Mesothelial cell of epicardium (in vitro differentiated cells): ENCODE results near the gene ENTPD6. TPM values are rescaled to one million over a fixed set of nuclear protein-coding genes. Genes with fewer than 3 reads are reported as not detected.
A peak's percentile ranks its signal among the peaks of the same experiment; 100 is the strongest.

ENCODE experiments used
- DNase-seq, 2 experiments: peaks; one replicate each; pipeline ENCODE4 v3.0.0; 2021; ENCODE audit warnings: low spot score in 2 of 2; ENCODE audit not compliant: unreplicated experiment in 2 of 2
- H3K27ac Mint-ChIP-seq: 2 replicates; pipeline ENCODE4 v1.8.0; 2021; ENCODE audit warnings: mixed read lengths
- H3K27me3 Mint-ChIP-seq: 2 replicates; pipeline ENCODE4 v1.8.0; 2021; ENCODE audit warnings: low read depth, mixed read lengths
- H3K36me3 Mint-ChIP-seq: 2 replicates; pipeline ENCODE4 v1.8.0; 2021; ENCODE audit warnings: mixed read lengths
- H3K4me1 Mint-ChIP-seq: 2 replicates; pipeline ENCODE4 v1.8.0; 2021; ENCODE audit warnings: mixed read lengths
- H3K4me3 Mint-ChIP-seq: 2 replicates; pipeline ENCODE4 v1.8.0; 2021; ENCODE audit warnings: mild to moderate bottlenecking, moderate library complexity, mixed read lengths
- H3K9me3 Mint-ChIP-seq: 2 replicates; pipeline ENCODE4 v1.8.0; 2021; ENCODE audit warnings: mixed read lengths
- CTCF ChIP-seq: fragments of 200-600 bp; sonication (generic); IDR thresholded peaks from one replicate; pipeline ENCODE4 v1.5.0; 2021; ENCODE audit warnings: antibody characterized with exemption; ENCODE audit not compliant: unreplicated experiment
- total RNA-seq: library from RNA; stranded (reverse); gene quantifications from 3 replicates; pipeline ENCODE4 v1.2.1, GENCODE V29; 2021

Gene ENTPD6
- total RNA-seq = 59.3 to 68.6 TPM (median 67.8 TPM) in 3 replicates

GRCh38 chr20:25195014-25195961 is at the start of gene ENTPD6:
ENTPD6 (plus strand) TSS chr20:25195712; CDS start chr20:25206537, 10,825 bp downstream.
- Mint-ChIP-seq H3K9me3 (no peaks in the 10 kb centered on the region), H3K27me3 (no peaks in the 10 kb centered on the region), H3K36me3 (peaks cover 2% of the 10 kb centered on the region), H3K4me3 (peak within 1 kb of the TSS; percentile 94), H3K27ac (peak within 1 kb of the TSS; percentile 93), H3K4me1 (peaks cover 21% of the 10 kb centered on the region)
- peak; percentile 90 to 97 for DNase-seq
- no peak for TF ChIP-seq CTCF

GRCh38 chr20:25146976-25147375 is 48.5 kb upstream of the ENTPD6 start:
- no peaks in the 10 kb centered on the region for H3K36me3 Mint-ChIP-seq
- peaks cover 38% of the 10 kb centered on the region for H3K27me3 Mint-ChIP-seq
- no peaks in the 10 kb centered on the region for H3K4me1 Mint-ChIP-seq
- no peak overlapping the region for H3K27ac Mint-ChIP-seq
- H3K4me3 Mint-ChIP-seq = no peak overlapping the region
- no peaks in the 10 kb centered on the region for H3K9me3 Mint-ChIP-seq
- DNase-seq = no peak
- no peak for TF ChIP-seq CTCF

GRCh38 chr20:25147716-25148115 is 47.8 kb upstream of the ENTPD6 start:
- Mint-ChIP-seq H3K27ac (no peak overlapping the region), H3K4me3 (no peak overlapping the region), H3K27me3 (peaks cover 36% of the 10 kb centered on the region), H3K4me1 (no peaks in the 10 kb centered on the region), H3K36me3 (no peaks in the 10 kb centered on the region), H3K9me3 (no peaks in the 10 kb centered on the region)
- DNase-seq = no peak
- no peak for TF ChIP-seq CTCF

- Mint-ChIP-seq H3K27ac (no peak overlapping the region), H3K9me3 (no peaks in the 10 kb centered on the region), H3K27me3 (peaks cover 32% of the 10 kb centered on the region), H3K36me3 (no peaks in the 10 kb centered on the region), H3K4me3 (no peak overlapping the region), H3K4me1 (no peaks in the 10 kb centered on the region)
- TF ChIP-seq CTCF = no peak
- DNase-seq = no peak
Measured at GRCh38 chr20:25148181-25148981, 47.1 kb upstream of the ENTPD6 start.

- no peaks in the 10 kb centered on the region for H3K4me1 Mint-ChIP-seq
- H3K27ac Mint-ChIP-seq = no peak overlapping the region
- no peak for TF ChIP-seq CTCF
- no peaks in the 10 kb centered on the region for H3K9me3 Mint-ChIP-seq
- no peaks in the 10 kb centered on the region for H3K36me3 Mint-ChIP-seq
- DNase-seq = no peak
- peaks cover 34% of the 10 kb centered on the region for H3K27me3 Mint-ChIP-seq
- H3K4me3 Mint-ChIP-seq = no peak overlapping the region
Measured at GRCh38 chr20:25148982-25149846, 46.3 kb upstream of the ENTPD6 start.
